ENCODE data around the gene ZBTB7C.

ZBTB7C gene

GRCh38 chr18:48159816-48160215, 249.4 kb downstream of the ZBTB7C start:
- DNase-seq: no peak

- no peak for DNase-seq
These were observed 250.5 kb downstream of the ZBTB7C start for GRCh38 chr18:48158721-48159120.

GRCh38 chr18:48157956-48158355, 251.2 kb downstream of the ZBTB7C start:
- no peak for DNase-seq

- no peak for DNase-seq
These were observed 253.3 kb downstream of the ZBTB7C start for GRCh38 chr18:48155856-48156255.

- DNase-seq: no peak
These were observed 254.4 kb downstream of the ZBTB7C start for GRCh38 chr18:48154828-48155227.

GRCh38 chr18:48153613-48154481, 255.3 kb downstream of the ZBTB7C start:
- DNase-seq: no peak

GRCh38 chr18:48152549-48152948, 256.6 kb downstream of the ZBTB7C start:
- DNase-seq: peak; percentile 28

- no peak for DNase-seq
These were observed 257.6 kb downstream of the ZBTB7C start for GRCh38 chr18:48151421-48152065.

GRCh38 chr18:48149020-48149685, 260.0 kb downstream of the ZBTB7C start:
- DNase-seq: no peak

- no peak for DNase-seq
These were observed 266.2 kb downstream of the ZBTB7C start for GRCh38 chr18:48142994-48143393.

GRCh38 chr18:48142353-48142752, 266.8 kb downstream of the ZBTB7C start:
- no peak for DNase-seq

- DNase-seq: no peak
These were observed 268.5 kb downstream of the ZBTB7C start for GRCh38 chr18:48140731-48141130.

- DNase-seq: peak; percentile 73
These were observed 269.5 kb downstream of the ZBTB7C start for GRCh38 chr18:48139431-48140347.

- peak; percentile 29 for DNase-seq
These were observed 270.3 kb downstream of the ZBTB7C start for GRCh38 chr18:48138660-48139430.

GRCh38 chr18:48138210-48138609, 271.0 kb downstream of the ZBTB7C start:
- no peak for DNase-seq

- no peak for DNase-seq
These were observed 271.7 kb downstream of the ZBTB7C start for GRCh38 chr18:48137374-48138081.

- no peak for DNase-seq
These were observed 272.3 kb downstream of the ZBTB7C start for GRCh38 chr18:48136827-48137373.

- no peak for DNase-seq
These were observed 272.9 kb downstream of the ZBTB7C start for GRCh38 chr18:48136051-48136826.

GRCh38 chr18:48135436-48135966, 273.7 kb downstream of the ZBTB7C start:
- no peak for DNase-seq

GRCh38 chr18:48134609-48135008, 274.6 kb downstream of the ZBTB7C start:
- no peak for DNase-seq
